Measurements from ENCODE around the gene PRKCA. TPM values are rescaled to one million over a fixed set of nuclear protein-coding genes. Genes with fewer than 3 reads are reported as not detected.
A peak's percentile ranks its signal among the peaks of the same experiment; 100 is the strongest.

The PRKCA gene
- total and polyA plus RNA-seq, 9 of the 15 experiments (the other 6 are each of a cell fraction or from before 2014, with no cell fraction given) = 3.2 to 33.0 (median 17.8) TPM

- no peak overlapping the region for H3K4me3 ChIP-seq
- peaks cover 7% of the 10 kb centered on the region; the same call in 1 of the 3 replicates for H3K36me3 ChIP-seq (ENCODE audit: control insufficient read depth, insufficient read depth, low read length)
- DNase-seq (ENCODE audit: extremely low read depth in 1 of 4, low spot score in 3 of 4) = no peak
- H4K20me1 ChIP-seq (replicated peaks; ENCODE audit: control insufficient read depth, insufficient read depth, low read length) = peaks cover 8% of the 10 kb centered on the region
- WGBS (ENCODE audit: insufficient coverage, low coverage, missing lambda C conversion rate) = 42% methylated on average over 5 of the region's 5 CpGs
- no peak overlapping the region for H3K27ac ChIP-seq (ENCODE audit: extremely low read depth, low read depth, low read length)
- no peak overlapping the region; the same call in 1 of the 2 replicates for H3K4me2 ChIP-seq (ENCODE audit: insufficient read depth, low read length)
- H2AFZ ChIP-seq (ENCODE audit: low read depth, low read length) = no peak overlapping the region
- ATAC-seq = no peak
- in situ Hi-C loops (cut with MboI) = no loop called here
- no peaks in the 10 kb centered on the region for H3K9me3 ChIP-seq (replicated peaks; ENCODE audit: control insufficient read depth, insufficient read depth, low read depth, low read length)
- no peak for FAIRE-seq
- H3K4me1 ChIP-seq (replicated peaks in 1 of 2; ENCODE audit: control insufficient read depth in 2 of 2, insufficient read depth in 2 of 2, low read length in 2 of 2) = peaks cover 9 to 24% of the 10 kb centered on the region in 2 experiments
- TF ChIP-seq ZNF197 (CRISPR knock-in tag; IDR thresholded peaks at IDR 0.05; ENCODE audit: low read depth) (no peak), TSHZ1 (CRISPR knock-in tag; IDR thresholded peaks at IDR 0.05) (no peak), ZC3H8 (IDR thresholded peaks at IDR 0.05) (no peak), ZNF263 (CRISPR knock-in tag; IDR thresholded peaks at IDR 0.05; ENCODE audit: borderline replicate concordance) (no peak), CBFA2T3 (IDR thresholded peaks at IDR 0.05) (peak; percentile 35), ZNF586 (CRISPR knock-in tag; conservative IDR thresholded peaks at IDR 0.05) (no peak), FOXK1 (CRISPR knock-in tag; IDR thresholded peaks at IDR 0.05; ENCODE audit: borderline replicate concordance) (no peak), ZBTB40 (IDR thresholded peaks at IDR 0.05) (peak; percentile 56; the same call in 1 of the 2 replicates), ZBTB40 (CRISPR knock-in tag; IDR thresholded peaks at IDR 0.05) (no peak), LARP7 (IDR thresholded peaks at IDR 0.05) (no peak), POLR2B (IDR thresholded peaks at IDR 0.05; ENCODE audit: low read depth, partially characterized antibody) (no peak), ASH1L (IDR thresholded peaks at IDR 0.05; ENCODE audit: borderline replicate concordance, low read depth, partially characterized antibody) (no peak)
- H3K27me3 ChIP-seq (ENCODE audit: control insufficient read depth in 2 of 2, insufficient read depth in 2 of 2, low read length in 2 of 2) = no peaks in the 10 kb centered on the region
- ChIA-PET POLR2A (no interaction called here), CTCF (ENCODE audit: low intra/inter-chr PET ratio) (no interaction called here)
- no peaks in the 10 kb centered on the region for H3K79me2 ChIP-seq (ENCODE audit: control insufficient read depth, insufficient read depth, low read length)
- no TSS peak for BruUV-seq (replicated peaks)
- H3K9me1 ChIP-seq (ENCODE audit: control insufficient read depth, insufficient read depth, low read length) = no peaks in the 10 kb centered on the region
- intact Hi-C loops (cut with micrococcal nuclease) = no loop called here
- no peak overlapping the region for H3K9ac ChIP-seq (ENCODE audit: insufficient read depth in 1 of 2, low read depth in 2 of 2, low read length in 2 of 2)
Observed at GRCh38 chr17:66662496-66662895, 360.1 kb downstream of the PRKCA start.

Measured in K562 (cell line).